Transverse colon (tissue), 4 donors: ENCODE measurements around the gene HIVEP1. TPM values are rescaled to one million over a fixed set of nuclear protein-coding genes. Genes with fewer than 3 reads are reported as not detected.

Source experiments
- DNase-seq: peaks from one replicate; pipeline ENCODE4 v3.0.0-alpha.2; 2019
- H3K27ac ChIP-seq, 4 donors: fragments of 200-600 bp; sonication (generic); 2 replicates each; pipeline ENCODE4 v1.5.1; 2016 to 2018; ENCODE audit warnings: inconsistent platforms in 4 of 4
- H3K27me3 ChIP-seq: fragments of 200-600 bp; sonication (generic); 2 replicates; pipeline ENCODE4 v1.5.1; 2017; ENCODE audit warnings: inconsistent platforms
- H3K36me3 ChIP-seq, 4 donors: fragments of 200-600 bp; sonication (generic); 2 replicates each; pipeline ENCODE4 v1.5.1; 2017 to 2019; ENCODE audit warnings: inconsistent platforms in 4 of 4
- H3K4me1 ChIP-seq, 4 donors: fragments of 200-600 bp; sonication (generic); 2 replicates each; pipeline ENCODE4 v1.5.1; 2017 to 2020; ENCODE audit warnings: inconsistent platforms in 4 of 4
- H3K4me3 ChIP-seq, 4 donors: fragments of 200-600 bp; sonication (generic); 1 replicate in 1 of 4; 2 replicates in 3 of 4; pipeline versions ENCODE4 v1.5.1 to v1.6.1; 2017 to 2019; ENCODE audit warnings: inconsistent platforms in 4 of 4
- H3K9me3 ChIP-seq, 2 donors: fragments of 200-600 bp; sonication (generic); 2 replicates each; pipeline ENCODE4 v1.5.1; 2017 to 2019; ENCODE audit warnings: inconsistent platforms in 2 of 2
- EP300 ChIP-seq: sonication (generic); formaldehyde crosslinking; IDR thresholded peaks from one replicate; pipeline ENCODE4 v1.6.1; 2017; ENCODE audit warnings: antibody characterized with exemption, low read depth
- POLR2A ChIP-seq: fragments of 450-650 bp; IDR thresholded peaks from one replicate; pipeline ENCODE4 v1.6.1; 2016; ENCODE audit warnings: antibody characterized with exemption, mild to moderate bottlenecking, moderate library complexity
- POLR2AphosphoS5 ChIP-seq, 3 donors: sonication (generic); formaldehyde crosslinking; IDR thresholded peaks; one replicate each; pipeline ENCODE4 v1.6.1; 2016; ENCODE audit warnings: antibody characterized with exemption in 3 of 3
- WGBS, 2 donors: methylation state at CpG; one replicate each; pipeline ENCODE4 v1.1.5; 2018; ENCODE audit warnings: low coverage in 1 of 2; 5-methylcytosine and 5-hydroxymethylcytosine counted together
- in situ Hi-C, 4 donors: fragments of 200-750 bp; cut with MboI; loops; one replicate each; pipeline versions ENCODE4 v1.15.0 to v1.15.1; 2017; ENCODE audit warnings: low sequenced_read_pairs in 3 of 4, low pct_ligation_motif_present in 1 of 4, low pct_unique_long_range_greater_than_20kb in 1 of 4
- intact Hi-C: fragments of 100-400 bp; cut with DNase I; formaldehyde crosslinking; loops from one replicate; pipeline ENCODE4 v1.15.1; 2023; ENCODE audit warnings: low total_unique reads
- total RNA-seq, 4 donors: library from RNA; depleted of rRNA; stranded (reverse); fragments of >200 nt; gene quantifications; one replicate each; pipeline ENCODE4 v1.1.0, GENCODE V29; 2016
- TF ChIP-seq, protein P1 (sequence below), 5 experiments: fragments of 200-600 bp in 3 of 5; fragments of 450-650 bp in 2 of 5; sonication (generic) in 3 of 5; IDR thresholded peaks; 1 replicate in 2 of 5; 2 replicates in 3 of 5; pipeline ENCODE4 v1.5.1; 2016 to 2017; ENCODE audit warnings: antibody characterized with exemption in 5 of 5, inconsistent platforms in 3 of 5, mild to moderate bottlenecking in 2 of 5, moderate library complexity in 1 of 5

HIVEP1 gene
- total RNA-seq, 4 donors from 2014 or later, result 18.9 to 90.9 (median 30.5) TPM

DNA sequence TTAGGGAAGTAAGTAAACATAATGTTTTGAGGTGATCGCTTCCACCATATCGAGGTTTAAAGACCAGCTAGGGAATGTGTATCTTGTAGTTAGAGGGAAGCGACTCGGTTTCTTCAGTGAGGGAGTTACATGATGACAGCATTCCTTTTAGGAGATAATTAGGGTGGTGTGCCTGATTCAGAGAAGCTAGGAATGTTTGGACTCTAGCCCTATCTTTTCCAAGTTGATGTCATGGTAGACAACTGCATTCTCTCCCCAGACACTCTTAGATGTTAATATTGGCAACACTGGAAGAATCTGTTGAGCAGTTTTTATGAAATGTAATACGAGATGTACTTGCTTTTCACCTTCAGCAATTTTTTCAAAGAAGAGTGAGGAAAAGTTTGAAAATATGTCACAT, 12.9 kb upstream of the HIVEP1 start:
- no peaks in the 10 kb centered on the region for H3K4me1 ChIP-seq
- in situ Hi-C loops, result no loop called here
- no peaks in the 10 kb centered on the region for H3K27me3 ChIP-seq
- no peaks in the 10 kb centered on the region for H3K36me3 ChIP-seq
- no peak for DNase-seq
- no peaks in the 10 kb centered on the region for H3K9me3 ChIP-seq
- no peak overlapping the region for H3K27ac ChIP-seq
- intact Hi-C loops, result no loop called here
- WGBS, 2 donors, result 90 to 94% methylated on average over 5 of the region's 5 CpGs
- TF ChIP-seq, protein P1, sequence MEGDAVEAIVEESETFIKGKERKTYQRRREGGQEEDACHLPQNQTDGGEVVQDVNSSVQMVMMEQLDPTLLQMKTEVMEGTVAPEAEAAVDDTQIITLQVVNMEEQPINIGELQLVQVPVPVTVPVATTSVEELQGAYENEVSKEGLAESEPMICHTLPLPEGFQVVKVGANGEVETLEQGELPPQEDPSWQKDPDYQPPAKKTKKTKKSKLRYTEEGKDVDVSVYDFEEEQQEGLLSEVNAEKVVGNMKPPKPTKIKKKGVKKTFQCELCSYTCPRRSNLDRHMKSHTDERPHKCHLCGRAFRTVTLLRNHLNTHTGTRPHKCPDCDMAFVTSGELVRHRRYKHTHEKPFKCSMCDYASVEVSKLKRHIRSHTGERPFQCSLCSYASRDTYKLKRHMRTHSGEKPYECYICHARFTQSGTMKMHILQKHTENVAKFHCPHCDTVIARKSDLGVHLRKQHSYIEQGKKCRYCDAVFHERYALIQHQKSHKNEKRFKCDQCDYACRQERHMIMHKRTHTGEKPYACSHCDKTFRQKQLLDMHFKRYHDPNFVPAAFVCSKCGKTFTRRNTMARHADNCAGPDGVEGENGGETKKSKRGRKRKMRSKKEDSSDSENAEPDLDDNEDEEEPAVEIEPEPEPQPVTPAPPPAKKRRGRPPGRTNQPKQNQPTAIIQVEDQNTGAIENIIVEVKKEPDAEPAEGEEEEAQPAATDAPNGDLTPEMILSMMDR (IDR thresholded peaks at IDR 0.05), result no peak
- TF ChIP-seq EP300, result no peak
- TF ChIP-seq POLR2AphosphoS5 (IDR thresholded peaks at IDR 0.05), result no peak
- TF ChIP-seq POLR2A, result no peak
- no peak overlapping the region for H3K4me3 ChIP-seq

GRCh38 chr6:12000174-12000573, 11.9 kb upstream of the HIVEP1 start:
- intact Hi-C loops (no loop called here), in situ Hi-C loops (no loop called here)
- no peaks in the 10 kb centered on the region for H3K4me1 ChIP-seq
- no peak overlapping the region for H3K4me3 ChIP-seq
- TF ChIP-seq POLR2A (no peak), POLR2AphosphoS5 (IDR thresholded peaks at IDR 0.05) (no peak), EP300 (no peak)
- TF ChIP-seq, protein P1 (IDR thresholded peaks at IDR 0.05), result no peak
- H3K27me3 ChIP-seq, result no peaks in the 10 kb centered on the region
- H3K9me3 ChIP-seq, result no peaks in the 10 kb centered on the region
- no peak overlapping the region for H3K27ac ChIP-seq
- no peaks in the 10 kb centered on the region for H3K36me3 ChIP-seq
- DNase-seq, result no peak

- Histone ChIP-seq H3K9me3 (no peaks in the 10 kb centered on the region), H3K36me3 (no peaks in the 10 kb centered on the region), H3K27ac (no peak overlapping the region), H3K4me1 (no peaks in the 10 kb centered on the region), H3K27me3 (no peaks in the 10 kb centered on the region), H3K4me3 (no peak overlapping the region)
- in situ Hi-C loops, result no loop called here
- TF ChIP-seq EP300, result no peak
- TF ChIP-seq POLR2AphosphoS5 (IDR thresholded peaks at IDR 0.05), result no peak
- TF ChIP-seq POLR2A, result no peak
- TF ChIP-seq, protein P1 (IDR thresholded peaks at IDR 0.05), result no peak
- intact Hi-C loops, result no loop called here
- 54 to 63% methylated on average over 4 of the region's 4 CpGs for WGBS, 2 donors
- DNase-seq, result no peak
Observed at GRCh38 chr6:12001004-12001705, 11.0 kb upstream of the HIVEP1 start.

DNA sequence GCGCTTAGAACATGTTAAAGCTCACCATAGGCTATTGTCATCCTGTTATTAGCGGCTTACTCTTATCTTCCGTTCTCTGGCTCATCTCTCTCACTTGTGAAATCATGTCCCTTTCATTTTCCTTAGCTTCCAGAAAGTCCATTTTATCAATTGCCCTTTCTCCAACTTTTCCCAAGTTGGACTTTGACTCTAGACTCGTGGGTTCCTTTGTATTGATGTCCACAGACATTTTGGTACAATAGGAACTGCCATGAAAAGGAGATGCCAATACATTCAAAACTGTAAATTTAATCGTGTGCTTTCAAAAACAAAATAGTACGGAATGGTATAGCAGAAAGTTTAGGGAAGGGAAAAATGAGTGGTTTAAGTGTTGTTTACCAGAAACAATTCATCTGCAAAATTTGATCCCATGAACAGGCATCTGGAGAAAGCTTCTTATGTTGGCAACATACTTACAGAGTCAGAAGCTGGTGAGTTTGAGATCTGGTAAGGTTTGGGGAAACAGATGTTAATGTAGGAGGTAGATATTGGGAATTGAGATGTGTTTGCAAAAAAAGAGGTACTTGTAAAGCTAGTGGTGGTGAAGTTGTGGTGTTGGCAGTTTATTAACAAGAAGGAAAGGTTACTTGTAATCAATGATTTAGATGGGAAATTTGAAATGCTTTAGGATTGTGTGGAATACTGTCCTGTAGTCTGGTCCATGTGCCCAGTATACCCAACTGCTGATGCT, 10.2 kb upstream of the HIVEP1 start:
- TF ChIP-seq, protein P1 (IDR thresholded peaks at IDR 0.05), result no peak
- TF ChIP-seq EP300 (no peak), POLR2AphosphoS5 (IDR thresholded peaks at IDR 0.05) (no peak), POLR2A (no peak)
- in situ Hi-C loops (no loop called here), intact Hi-C loops (no loop called here)
- 85% methylated on average over 6 of the region's 6 CpGs for WGBS, 2 donors
- H3K4me3 ChIP-seq, result no peak overlapping the region
- no peaks in the 10 kb centered on the region for H3K27me3 ChIP-seq
- DNase-seq, result no peak
- no peaks in the 10 kb centered on the region for H3K9me3 ChIP-seq
- no peak overlapping the region for H3K27ac ChIP-seq
- no peaks in the 10 kb centered on the region for H3K4me1 ChIP-seq
- no peaks in the 10 kb centered on the region for H3K36me3 ChIP-seq
